Heart left ventricle (tissue), 16 donors: ENCODE data around the gene ZCCHC7. TPM values are rescaled to one million over a fixed set of nuclear protein-coding genes. Genes with fewer than 3 reads are reported as not detected.

ENCODE experiments used
- ATAC-seq, 4 donors: fragments of 200-7000 bp; cut with Tn5 transposase; one replicate each; pipeline ENCODE4 v1.9.1; 2020 to 2022; ENCODE audit warnings: moderate library complexity in 4 of 4, mild to moderate bottlenecking in 3 of 4, moderate number of reproducible peaks in 1 of 4
- DNase-seq, 5 donors: peaks; one replicate each; pipeline ENCODE4 v3.0.0-alpha.2; 2020
- H3K27ac ChIP-seq, 12 donors: fragments of 200-600 bp; sonication (generic) in 4 of 12; one replicate each; pipeline versions ENCODE4 v1.5.0 to v1.8.0; 2016 to 2022; ENCODE audit warnings: mild to moderate bottlenecking in 2 of 12
- H3K27me3 ChIP-seq, 9 donors: fragments of 200-600 bp; sonication (generic) in 2 of 9; one replicate each; pipeline versions ENCODE4 v1.5.1 to v1.8.0; 2016 to 2022; ENCODE audit warnings: mild to moderate bottlenecking in 3 of 9
- H3K36me3 ChIP-seq, 9 donors: fragments of 200-600 bp; sonication (generic) in 2 of 9; one replicate each; pipeline versions ENCODE4 v1.5.0 to v1.8.0; 2018 to 2022; ENCODE audit warnings: mild to moderate bottlenecking in 2 of 9
- H3K4me1 ChIP-seq, 12 donors: fragments of 200-600 bp; sonication (generic) in 4 of 12; one replicate each; pipeline versions ENCODE4 v1.5.0 to v1.8.0; 2016 to 2022; ENCODE audit warnings: mild to moderate bottlenecking in 3 of 12
- H3K4me3 ChIP-seq, 12 donors: fragments of 200-600 bp; sonication (generic) in 4 of 12; one replicate each; pipeline versions ENCODE4 v1.5.0 to v1.8.0; 2017 to 2022; ENCODE audit warnings: mild to moderate bottlenecking in 9 of 12, moderate library complexity in 4 of 12
- H3K9me3 ChIP-seq, 12 donors: fragments of 200-600 bp; sonication (generic) in 4 of 12; one replicate each; pipeline versions ENCODE4 v1.5.0 to v1.8.0; 2016 to 2022; ENCODE audit warnings: mild to moderate bottlenecking in 1 of 12
- POLR2A ChIP-seq, 2 donors: fragments of 450-650 bp; IDR thresholded peaks; one replicate each; pipeline ENCODE4 v1.6.1; 2017; ENCODE audit warnings: antibody characterized with exemption in 2 of 2, mild to moderate bottlenecking in 2 of 2, moderate library complexity in 2 of 2
- WGBS, 4 donors: extraction: QIAGEN DNeasy Blood & Tissue Kit in 2 of 4; methylation state at CpG; one replicate each; pipeline versions ENCODE4 v1.1.5 to v1.1.7; 2013 to 2018; 5-methylcytosine and 5-hydroxymethylcytosine counted together
- intact Hi-C, 10 donors: fragments of 100-400 bp; cut with DNase I; formaldehyde crosslinking; loops; one replicate each; pipeline versions ENCODE4 v1.11.1 to v1.14.2; 2022
- polyA plus RNA-seq, 2 donors: library from polyadenylated mRNA; stranded (reverse); fragments of 200-250 nt; gene quantifications; one replicate each; pipeline ENCODE4 v1.2.3, GENCODE V29; 2013
- total RNA-seq, 9 donors: library from RNA; depleted of rRNA in 2 of 9; stranded (reverse); fragments of >200 nt in 2 of 9; fragmentation: NEBNext Ultra II Directional in 3 of 9; extraction: Animal tissue kit (Norgen Biotek cat#: 25700) in 3 of 9; gene quantifications; one replicate each; pipeline versions ENCODE4 v1.1.0 to v1.2.4, GENCODE V29; 2016 to 2023
- TF ChIP-seq, protein P1 (sequence below), 12 donors: fragments of 200-600 bp; sonication (generic) in 4 of 12; IDR thresholded peaks; one replicate each; pipeline versions ENCODE4 v1.5.0 to v1.8.0; 2018 to 2022; ENCODE audit warnings: antibody characterized with exemption in 12 of 12, mild to moderate bottlenecking in 5 of 12
- donor health status: ischemic (EF 13 %, LVEDD 7.1; RV severe dilation, severe dysfunction).
- donor health status: healthy with polysubstance abuse.
- donor health status: DM: no; HTN: yes; CAD: no.
- donor health status: DM: no; HTN: no; CAD: no.
- donor health status: ischemic (EF 25% LVEDD 6.9; RV normal size, moderate dysfunction).
- donor health status: ischemic (EF 25% LVEDD 5.7; RV mildly dilated, moderate dysfunction).
- donor health status: healthy.
- donor health status: DM: yes; HTN: yes; CAD: no.
- donor health status: ischemic (EF 35%, LVEDD 5.7; RV mildly dilated, moderate dysfunction).
- donor health status: nonischemic (EF 11% LVEDD 7.7; RV severe dilation, severe dysfunction).
- donor health status: DM: yes; HTN: yes; CAD: no.
- donor health status: PGD.
- donor health status: ischemic (EF 29% LVEDD 5.4; RV normal size, mild dysfunction).
- donor health status: nonischemic (EF 23%, LVEDD 6.1; RV moderate dilation, normal function).

ZCCHC7 gene
- total and polyA plus RNA-seq, 11 donors = 3.5 to 14.8 (median 8.4) TPM

DNA sequence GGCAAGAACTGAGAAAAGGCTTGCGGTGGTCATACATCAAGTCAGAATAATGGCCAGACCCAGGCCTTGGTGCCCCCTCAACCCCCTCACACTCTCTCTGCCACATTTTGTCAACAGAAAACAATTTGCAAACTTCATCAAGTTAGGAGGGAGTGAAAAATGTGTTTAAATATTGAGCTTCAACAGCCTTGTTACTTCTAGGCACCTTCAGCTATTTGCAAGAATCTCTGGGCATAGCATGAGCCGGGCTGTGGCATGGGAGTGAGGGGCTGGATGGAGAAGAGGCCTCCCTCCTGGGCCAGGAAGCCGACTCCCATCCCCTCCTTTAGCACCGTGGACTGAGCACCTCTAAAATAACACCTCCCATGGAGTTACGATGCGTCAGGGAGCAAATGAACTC lies 249.9 kb downstream of the ZCCHC7 start:
- TF ChIP-seq, protein P1, sequence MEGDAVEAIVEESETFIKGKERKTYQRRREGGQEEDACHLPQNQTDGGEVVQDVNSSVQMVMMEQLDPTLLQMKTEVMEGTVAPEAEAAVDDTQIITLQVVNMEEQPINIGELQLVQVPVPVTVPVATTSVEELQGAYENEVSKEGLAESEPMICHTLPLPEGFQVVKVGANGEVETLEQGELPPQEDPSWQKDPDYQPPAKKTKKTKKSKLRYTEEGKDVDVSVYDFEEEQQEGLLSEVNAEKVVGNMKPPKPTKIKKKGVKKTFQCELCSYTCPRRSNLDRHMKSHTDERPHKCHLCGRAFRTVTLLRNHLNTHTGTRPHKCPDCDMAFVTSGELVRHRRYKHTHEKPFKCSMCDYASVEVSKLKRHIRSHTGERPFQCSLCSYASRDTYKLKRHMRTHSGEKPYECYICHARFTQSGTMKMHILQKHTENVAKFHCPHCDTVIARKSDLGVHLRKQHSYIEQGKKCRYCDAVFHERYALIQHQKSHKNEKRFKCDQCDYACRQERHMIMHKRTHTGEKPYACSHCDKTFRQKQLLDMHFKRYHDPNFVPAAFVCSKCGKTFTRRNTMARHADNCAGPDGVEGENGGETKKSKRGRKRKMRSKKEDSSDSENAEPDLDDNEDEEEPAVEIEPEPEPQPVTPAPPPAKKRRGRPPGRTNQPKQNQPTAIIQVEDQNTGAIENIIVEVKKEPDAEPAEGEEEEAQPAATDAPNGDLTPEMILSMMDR (IDR thresholded peaks at IDR 0.05) = no peak
- no peak for TF ChIP-seq POLR2A (IDR thresholded peaks at IDR 0.05)
- H3K4me3 ChIP-seq = no peak overlapping the region
- DNase-seq = no peak
- H3K27me3 ChIP-seq = peaks cover 0 to 4% (median 0%) of the 10 kb centered on the region in 9 donors
- peaks cover 0 to 6% (median 0%) of the 10 kb centered on the region in 12 donors for H3K4me1 ChIP-seq
- intact Hi-C loops = no loop called here
- no peaks in the 10 kb centered on the region for H3K36me3 ChIP-seq
- no peak overlapping the region for H3K27ac ChIP-seq
- H3K9me3 ChIP-seq = no peaks in the 10 kb centered on the region
- WGBS, 4 donors = 85 to 88% (median 86%) methylated on average over 6 of the region's 6 CpGs
- ATAC-seq = no peak

DNA sequence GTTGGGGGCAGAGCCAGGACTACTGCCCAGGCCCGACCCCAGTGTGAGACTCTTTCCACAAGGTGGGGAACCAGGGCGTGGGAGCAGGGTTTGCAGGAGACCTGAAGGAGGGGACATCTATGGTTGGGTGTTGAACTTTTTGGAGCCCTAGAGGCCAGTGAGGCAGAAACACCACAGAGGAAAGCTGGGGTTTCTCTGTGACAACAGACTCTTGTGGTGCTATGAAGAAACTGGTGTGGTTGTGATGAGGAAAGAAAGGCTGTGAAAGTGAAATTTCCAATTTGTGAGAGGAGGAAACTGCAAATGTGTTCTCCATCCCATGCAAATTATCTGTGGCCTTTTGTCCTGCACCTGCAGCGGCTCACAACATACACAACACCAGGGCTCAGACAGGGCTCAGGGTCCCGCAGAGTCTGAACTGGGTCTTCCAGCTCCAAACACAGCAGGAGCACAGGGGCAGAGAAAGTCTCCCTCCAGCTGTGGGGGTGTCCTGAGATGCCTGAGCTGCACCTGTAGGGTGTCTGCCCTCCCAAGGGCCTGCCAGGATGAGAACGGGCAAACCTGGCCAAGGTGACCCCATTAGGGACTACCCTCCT lies 250.7 kb downstream of the ZCCHC7 start:
- H3K36me3 ChIP-seq = no peaks in the 10 kb centered on the region
- no peak for TF ChIP-seq POLR2A (IDR thresholded peaks at IDR 0.05)
- TF ChIP-seq, protein P1 (IDR thresholded peaks at IDR 0.05) = no peak
- peaks cover 0 to 4% (median 0%) of the 10 kb centered on the region in 9 donors for H3K27me3 ChIP-seq
- no peaks in the 10 kb centered on the region for H3K9me3 ChIP-seq
- DNase-seq (no peak), ATAC-seq (peak in 1 of 4 donors; percentile 21)
- H3K4me3 ChIP-seq = no peak overlapping the region
- 87 to 98% (median 88%) methylated on average over 4 to 5 of the region's 5 CpGs for WGBS, 4 donors
- peaks cover 0 to 6% (median 0%) of the 10 kb centered on the region in 12 donors for H3K4me1 ChIP-seq
- intact Hi-C loops = no loop called here
- H3K27ac ChIP-seq = no peak overlapping the region

DNA sequence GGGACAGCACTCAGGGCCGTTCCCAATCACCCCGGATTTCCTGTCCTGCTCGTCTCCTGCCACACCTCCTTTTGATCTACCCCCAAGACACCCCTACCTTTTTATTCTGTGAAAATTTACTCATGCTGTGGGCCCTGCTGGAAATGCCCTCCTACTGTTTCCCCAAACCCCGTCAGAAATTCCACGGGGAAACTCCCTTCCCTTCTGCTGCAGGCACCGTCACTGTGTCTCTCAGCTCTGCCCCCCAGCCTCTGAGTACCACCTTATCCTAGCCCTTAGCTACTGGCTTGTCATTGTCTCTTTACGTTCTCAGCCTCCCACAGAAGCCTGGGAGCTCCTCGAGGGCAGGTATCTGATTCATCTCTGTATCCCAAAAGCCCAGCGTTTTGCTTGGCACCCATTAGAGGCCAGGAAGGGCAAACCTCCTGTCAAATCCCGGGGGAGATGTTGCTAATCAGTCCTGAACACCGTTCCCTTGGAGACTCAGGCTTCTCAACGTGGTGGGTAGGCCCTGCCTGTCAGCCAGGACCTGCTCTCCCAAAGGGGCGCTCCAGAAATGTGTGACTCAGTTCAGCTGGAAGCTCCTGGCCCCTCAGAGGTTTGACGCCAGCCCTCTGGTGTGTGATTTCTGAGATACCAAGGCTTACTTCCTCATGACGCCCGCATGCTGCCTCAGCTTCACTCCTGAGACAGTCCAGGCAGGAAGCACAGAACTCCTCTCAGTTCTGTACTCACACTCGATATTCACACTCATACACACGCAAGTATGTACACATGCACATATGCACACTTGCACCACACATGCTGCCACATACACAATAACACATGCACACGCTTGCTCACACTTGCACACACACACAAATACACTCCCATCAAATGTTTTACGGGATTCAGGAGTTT lies 251.4 kb downstream of the ZCCHC7 start:
- Histone ChIP-seq H3K27ac (no peak overlapping the region), H3K4me3 (no peak overlapping the region), H3K36me3 (no peaks in the 10 kb centered on the region), H3K9me3 (no peaks in the 10 kb centered on the region), H3K4me1 (peaks cover 0 to 6% (median 0%) of the 10 kb centered on the region in 12 donors), H3K27me3 (peaks cover 0 to 4% (median 0%) of the 10 kb centered on the region in 9 donors)
- intact Hi-C loops = no loop called here
- 50 to 65% (median 56%) methylated on average over 17 to 20 of the region's 20 CpGs for WGBS, 4 donors
- TF ChIP-seq, protein P1 (IDR thresholded peaks at IDR 0.05) = no peak
- TF ChIP-seq POLR2A (IDR thresholded peaks at IDR 0.05) = no peak
- DNase-seq (no peak), ATAC-seq (peak in 3 of 4 donors; percentile 18 to 47 (median 32))

DNA sequence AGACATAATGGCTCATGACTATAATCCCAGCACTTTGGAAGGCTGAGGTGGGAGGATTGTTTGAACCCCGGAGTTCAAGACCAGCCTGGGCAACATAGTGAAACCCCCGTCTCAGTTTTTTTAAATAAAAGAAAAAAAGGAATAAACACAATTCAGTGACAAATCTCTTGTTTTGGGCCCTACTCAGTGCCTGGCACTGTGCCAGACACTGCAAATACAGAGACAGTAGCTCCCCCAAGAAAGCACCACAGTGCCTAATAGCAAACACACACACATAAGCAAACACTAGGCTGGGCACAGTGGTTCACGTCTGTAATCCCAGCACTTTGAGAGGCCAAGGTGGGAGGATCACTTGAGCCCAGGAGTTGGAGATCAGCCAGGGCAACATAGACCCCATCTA lies 252.5 kb downstream of the ZCCHC7 start:
- 86 to 94% (median 92%) methylated on average over 3 of the region's 3 CpGs for WGBS, 4 donors
- TF ChIP-seq, protein P1 (IDR thresholded peaks at IDR 0.05) = no peak
- no peak for TF ChIP-seq POLR2A (IDR thresholded peaks at IDR 0.05)
- no peak for ATAC-seq
- intact Hi-C loops = no loop called here
- no peaks in the 10 kb centered on the region for H3K9me3 ChIP-seq
- no peak overlapping the region for H3K4me3 ChIP-seq
- no peak for DNase-seq
- no peaks in the 10 kb centered on the region for H3K36me3 ChIP-seq
- peaks cover 0 to 6% (median 0%) of the 10 kb centered on the region in 12 donors for H3K4me1 ChIP-seq
- H3K27me3 ChIP-seq = peaks cover 0 to 4% (median 0%) of the 10 kb centered on the region in 9 donors
- H3K27ac ChIP-seq = no peak overlapping the region
